Measurements from ENCODE around the gene CFAP57. TPM values are rescaled to one million over a fixed set of nuclear protein-coding genes. Genes with fewer than 3 reads are reported as not detected.

The CFAP57 gene
- total and polyA plus RNA-seq, 2 experiments from 2014 or later: 0.10 to 0.46 TPM

DNA sequence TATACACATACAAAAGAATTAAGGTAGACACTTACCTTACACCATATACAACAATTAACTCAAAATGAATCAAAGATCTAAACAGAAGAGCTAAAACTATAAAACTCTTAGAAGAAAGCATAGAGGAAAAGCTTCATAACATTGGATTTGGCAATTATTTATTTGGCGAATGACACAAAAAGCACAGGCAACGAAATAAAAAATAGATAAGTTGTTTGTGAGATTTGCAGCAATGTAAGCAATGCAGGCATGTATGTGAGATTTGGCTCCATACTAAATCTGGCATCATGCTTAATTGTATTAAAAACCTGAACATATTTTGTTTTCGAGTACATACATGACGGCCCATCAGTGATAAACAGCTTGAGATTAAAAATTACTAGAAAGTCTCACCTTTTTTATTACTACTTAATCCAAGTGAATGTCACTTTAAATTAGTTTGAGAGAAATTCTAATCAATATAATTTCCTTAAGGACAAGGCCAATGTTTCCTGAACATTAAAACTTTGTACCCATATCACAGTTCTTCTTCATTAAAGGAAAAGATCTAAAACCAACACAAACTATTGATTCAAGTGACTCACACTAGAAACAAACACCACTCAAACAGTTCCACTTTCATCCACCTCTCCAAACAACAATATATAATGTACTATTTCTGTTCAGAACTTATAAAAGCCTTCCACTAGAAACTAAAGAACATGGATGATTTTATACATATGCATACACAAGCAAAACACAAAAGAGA is 74.5 kb downstream of the CFAP57 start:
- Histone ChIP-seq H3K9me3 (ENCODE audit: low read depth) (no peaks in the 10 kb centered on the region), H3K27me3 (no peaks in the 10 kb centered on the region), H3K4me3 (no peak overlapping the region), H3K36me3 (replicated peaks; ENCODE audit: insufficient read depth, low read depth) (no peaks in the 10 kb centered on the region), H2AFZ (no peak overlapping the region), H3K4me2 (no peak overlapping the region), H4K20me1 (ENCODE audit: insufficient read depth, poor library complexity, severe bottlenecking) (no peaks in the 10 kb centered on the region), H3K9me2 (replicated peaks; ENCODE audit: insufficient read depth) (no peaks in the 10 kb centered on the region), H3K4me1 (ENCODE audit: insufficient read depth) (no peaks in the 10 kb centered on the region), H3K79me2 (no peaks in the 10 kb centered on the region), H3K27ac (no peak overlapping the region)
- DNase-seq (ENCODE audit: low spot score): no peak
- TF ChIP-seq EZH2 (IDR thresholded peaks at IDR 0.05; ENCODE audit: borderline replicate concordance) (no peak), CTCF (IDR thresholded peaks at IDR 0.05; ENCODE audit: poor library complexity) (no peak), EZH2phosphoT487 (IDR thresholded peaks at IDR 0.05; ENCODE audit: low read depth, severe bottlenecking, unreplicated experiment) (no peak)
- WGBS (ENCODE audit: low lambda C conversion rate, missing lambda C conversion rate): 93% methylated on average over 4 of the region's 4 CpGs

DNA sequence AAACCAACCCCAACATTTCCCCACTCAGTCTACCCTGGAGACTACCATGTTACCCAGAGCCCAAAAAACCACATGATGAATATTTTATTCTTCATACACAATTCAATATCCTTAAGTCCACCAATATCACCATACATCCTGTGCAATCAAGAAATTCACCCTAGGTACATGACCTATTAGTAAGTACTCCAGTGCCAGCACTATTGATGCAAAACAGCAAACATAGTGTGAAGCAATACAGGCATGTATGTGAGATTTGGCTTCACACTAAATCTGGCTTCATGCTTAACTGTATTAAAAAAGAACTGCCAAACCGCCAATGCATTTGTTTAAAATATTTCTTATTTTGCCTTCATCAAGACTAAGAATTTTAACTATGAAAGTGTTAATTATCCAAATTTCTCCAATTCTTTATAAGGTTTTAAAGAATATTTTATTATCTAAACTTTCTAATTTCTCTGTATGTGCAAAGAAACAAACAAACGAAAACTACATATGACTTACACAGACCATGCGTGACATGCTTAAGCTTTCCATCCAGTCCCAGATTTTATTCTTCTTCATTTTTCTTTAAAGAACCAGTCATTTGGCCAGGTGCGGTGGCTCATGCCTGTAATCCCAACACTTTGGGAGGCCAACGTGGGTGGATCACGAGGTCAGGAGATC is 75.3 kb downstream of the CFAP57 start:
- Histone ChIP-seq H3K4me1 (ENCODE audit: insufficient read depth) (no peaks in the 10 kb centered on the region), H3K9me3 (ENCODE audit: low read depth) (no peaks in the 10 kb centered on the region), H3K27me3 (no peaks in the 10 kb centered on the region), H2AFZ (no peak overlapping the region), H3K4me2 (no peak overlapping the region), H3K79me2 (no peaks in the 10 kb centered on the region), H3K9me2 (replicated peaks; ENCODE audit: insufficient read depth) (no peaks in the 10 kb centered on the region), H3K36me3 (replicated peaks; ENCODE audit: insufficient read depth, low read depth) (no peaks in the 10 kb centered on the region), H3K27ac (no peak overlapping the region), H3K4me3 (no peak overlapping the region), H4K20me1 (ENCODE audit: insufficient read depth, poor library complexity, severe bottlenecking) (no peaks in the 10 kb centered on the region)
- DNase-seq (ENCODE audit: low spot score): no peak
- 93% methylated on average over 6 of the region's 6 CpGs for WGBS (ENCODE audit: low lambda C conversion rate, missing lambda C conversion rate)
- TF ChIP-seq EZH2 (IDR thresholded peaks at IDR 0.05; ENCODE audit: borderline replicate concordance) (no peak), EZH2phosphoT487 (IDR thresholded peaks at IDR 0.05; ENCODE audit: low read depth, severe bottlenecking, unreplicated experiment) (no peak), CTCF (IDR thresholded peaks at IDR 0.05; ENCODE audit: poor library complexity) (no peak)

DNA sequence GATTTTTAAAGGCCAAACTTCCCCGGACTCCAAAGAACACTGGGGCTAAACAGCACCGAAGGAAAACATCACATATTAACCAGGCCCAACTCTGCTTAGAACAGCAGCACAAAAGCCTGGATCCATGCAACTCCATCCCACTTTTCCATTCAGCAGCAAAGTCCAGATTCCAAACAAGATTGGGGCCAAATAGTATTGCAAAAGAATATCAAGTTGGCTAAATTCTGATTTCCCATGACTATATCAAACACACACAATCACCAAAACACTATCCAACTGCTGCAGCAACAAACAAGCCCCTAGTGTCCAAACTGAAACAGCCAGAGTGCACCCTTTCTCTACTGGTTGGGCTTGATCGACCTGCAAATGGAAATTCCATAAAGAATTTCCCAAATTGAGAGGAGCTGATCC is 78.2 kb downstream of the CFAP57 start:
- H4K20me1 ChIP-seq (ENCODE audit: insufficient read depth, poor library complexity, severe bottlenecking): no peaks in the 10 kb centered on the region
- H3K36me3 ChIP-seq (replicated peaks; ENCODE audit: insufficient read depth, low read depth): no peaks in the 10 kb centered on the region
- H3K4me3 ChIP-seq: no peak overlapping the region
- H3K4me2 ChIP-seq: no peak overlapping the region
- TF ChIP-seq EZH2 (IDR thresholded peaks at IDR 0.05; ENCODE audit: borderline replicate concordance): no peak
- TF ChIP-seq CTCF (IDR thresholded peaks at IDR 0.05; ENCODE audit: poor library complexity): no peak
- no peak for TF ChIP-seq EZH2phosphoT487 (IDR thresholded peaks at IDR 0.05; ENCODE audit: low read depth, severe bottlenecking, unreplicated experiment)
- no peaks in the 10 kb centered on the region for H3K4me1 ChIP-seq (ENCODE audit: insufficient read depth)
- no peaks in the 10 kb centered on the region for H3K9me3 ChIP-seq (ENCODE audit: low read depth)
- DNase-seq (ENCODE audit: low spot score): no peak
- no peak overlapping the region for H2AFZ ChIP-seq
- no peaks in the 10 kb centered on the region for H3K9me2 ChIP-seq (replicated peaks; ENCODE audit: insufficient read depth)
- H3K79me2 ChIP-seq: no peaks in the 10 kb centered on the region
- no peak overlapping the region for H3K27ac ChIP-seq
- no peaks in the 10 kb centered on the region for H3K27me3 ChIP-seq
- WGBS (ENCODE audit: low lambda C conversion rate, missing lambda C conversion rate): 81% methylated on average over 3 of the region's 3 CpGs
